NCI-H1105 (cell line): ENCODE results near the gene PMS1.
"Not testable (repeated sequence)": the region's sequence is repeated elsewhere in the genome, so short reads cannot be mapped to it uniquely, and the experiment has no call there.

Experiments used
- DNase-seq: peaks from one replicate; lab custom pipeline; 2025; lab: John Stamatoyannopoulos, UW

The PMS1 gene

DNA sequence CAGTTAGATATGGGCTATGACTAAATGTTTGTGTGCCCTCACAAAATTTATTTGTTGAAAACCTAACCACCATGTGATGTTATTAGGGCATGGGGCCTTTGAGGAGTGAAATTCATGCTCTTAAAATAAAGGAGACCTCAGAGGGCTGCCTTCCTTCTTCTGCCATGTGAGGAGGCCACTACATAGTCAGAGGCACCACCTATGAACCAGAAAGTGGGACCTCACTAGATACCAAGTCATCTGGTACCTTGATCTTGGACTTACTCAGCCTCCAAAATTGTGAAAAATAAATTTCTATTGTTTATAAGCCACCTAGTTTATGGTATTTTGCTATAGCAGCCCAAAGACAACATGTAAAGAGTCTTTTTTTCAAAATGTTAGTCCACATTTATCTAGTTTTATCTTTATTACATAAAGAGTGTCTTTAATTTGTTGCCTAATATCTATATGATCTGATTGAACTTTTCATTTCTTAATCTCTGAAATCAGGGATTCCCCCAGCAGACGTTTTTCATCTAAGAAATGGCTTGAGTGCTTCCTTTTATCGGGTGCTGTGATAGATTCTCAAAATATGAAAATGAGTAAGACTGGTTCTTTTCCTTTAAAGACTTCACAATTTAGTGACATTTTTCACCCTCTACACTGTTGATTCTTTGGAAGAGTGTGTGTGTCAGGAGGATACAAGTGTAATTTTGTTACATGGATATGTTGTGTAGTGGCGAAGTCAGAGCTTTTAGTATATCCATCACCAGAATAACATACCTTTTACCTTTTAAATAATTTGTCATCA, 34.2 kb downstream of the PMS1 start:
- no peak for DNase-seq

DNA sequence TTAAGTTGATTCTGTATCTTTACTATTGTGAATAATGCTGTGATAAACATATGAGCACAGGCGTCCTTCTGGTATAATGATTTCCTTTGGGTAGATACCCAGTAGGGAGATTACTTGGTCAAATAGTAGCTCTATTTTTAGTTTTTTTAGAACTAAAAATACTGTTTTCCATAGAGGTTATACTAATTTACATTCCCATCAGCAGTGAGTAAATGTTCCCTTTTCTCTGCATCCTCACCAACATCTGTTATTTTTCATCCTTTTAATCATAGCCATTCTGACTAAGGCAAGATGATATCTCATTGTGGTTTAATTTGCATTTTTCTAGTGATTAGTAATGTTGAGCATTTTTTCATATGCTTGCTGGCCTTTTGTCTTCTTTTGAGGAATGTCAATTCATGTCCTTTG, 35.1 kb downstream of the PMS1 start:
- DNase-seq: no peak

DNA sequence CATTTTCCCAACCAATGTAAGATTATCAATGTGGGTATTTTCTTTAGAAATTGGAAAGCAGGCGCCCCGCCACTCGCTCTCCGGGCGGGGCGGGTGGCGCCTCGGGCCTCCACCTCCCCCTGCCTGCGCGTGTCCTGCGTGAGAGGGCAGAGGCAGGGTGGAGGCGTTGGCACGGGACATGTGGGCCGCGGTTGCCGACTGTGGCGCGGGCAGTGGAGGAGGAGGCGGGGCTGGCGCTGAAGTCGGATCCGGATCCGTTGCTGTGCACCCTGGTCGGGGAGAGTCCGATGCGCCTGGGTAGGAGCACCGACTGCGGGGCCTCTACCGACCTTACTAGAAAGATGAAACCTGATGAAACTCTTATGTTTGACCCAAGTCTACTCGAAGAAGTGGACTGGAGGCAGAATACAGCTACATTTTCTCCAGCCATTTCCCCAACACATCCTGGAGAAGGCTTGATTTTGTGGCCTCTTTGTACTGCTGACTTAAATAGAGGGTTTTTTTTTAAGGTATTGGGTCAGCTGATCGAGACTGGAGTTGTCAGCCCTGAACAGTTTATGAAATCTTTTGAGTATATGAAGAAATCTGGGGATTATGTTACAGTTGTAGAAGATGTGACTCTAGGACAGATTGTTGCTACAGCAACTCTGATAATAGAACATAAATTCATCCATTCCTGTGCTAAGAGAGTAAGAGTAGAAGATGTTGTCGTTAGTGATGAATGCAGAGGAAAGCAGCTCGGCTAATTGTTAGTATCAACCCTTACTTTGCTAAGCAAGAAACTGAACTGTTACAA, 37.9 kb downstream of the PMS1 start:
- no peak for DNase-seq

DNA sequence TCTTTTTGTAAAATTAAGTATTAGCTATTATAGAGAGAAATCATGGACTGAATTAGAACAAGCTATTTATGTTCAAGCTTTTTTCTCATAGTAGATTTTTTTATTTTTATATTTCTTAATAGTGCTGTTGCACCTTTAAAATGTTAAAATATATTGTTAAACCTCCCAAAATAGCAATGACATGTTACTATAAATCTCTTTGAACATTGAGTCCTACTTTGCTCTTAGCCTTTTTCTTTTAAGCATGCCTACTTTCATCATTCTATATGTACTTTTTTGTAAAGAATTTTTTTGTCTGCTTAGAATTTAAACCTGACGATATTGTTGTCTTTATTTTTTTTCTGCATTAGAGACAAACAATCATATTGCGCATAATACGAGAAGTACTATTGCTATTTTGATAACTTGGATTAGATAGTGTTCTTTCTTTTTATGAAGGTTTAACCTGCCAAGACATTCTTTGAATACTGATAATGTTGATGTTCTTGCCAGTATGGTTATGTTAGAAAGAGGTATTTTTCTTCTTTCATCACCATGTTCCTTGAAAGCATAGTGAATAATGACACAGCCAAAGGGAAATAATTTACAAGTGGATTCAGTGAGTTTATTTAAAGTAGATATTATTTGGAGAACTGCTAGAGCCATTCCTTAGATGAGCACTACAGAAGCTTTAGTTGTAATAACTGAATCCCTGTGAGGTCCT, 40.6 kb downstream of the PMS1 start:
- DNase-seq: no peak

DNA sequence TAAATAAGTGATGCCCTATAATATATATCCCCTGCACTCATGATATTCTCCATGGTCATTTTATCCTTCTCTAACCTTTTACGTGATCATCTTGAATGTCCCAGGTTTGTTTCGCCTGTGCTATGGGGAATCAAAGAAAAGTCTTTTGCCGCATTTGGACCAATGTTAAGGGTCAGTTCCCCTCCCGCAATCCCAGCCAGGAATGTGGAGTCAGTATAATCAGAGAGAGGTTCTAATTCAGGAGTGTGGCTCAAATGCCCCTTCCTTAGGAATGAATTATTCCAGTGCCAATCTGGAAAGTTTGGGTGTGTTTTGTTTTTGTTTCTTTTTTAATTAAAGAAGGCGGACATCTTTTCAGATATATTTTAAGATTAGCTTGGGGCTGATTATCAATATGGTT, 41.8 kb downstream of the PMS1 start:
- no peak for DNase-seq

DNA sequence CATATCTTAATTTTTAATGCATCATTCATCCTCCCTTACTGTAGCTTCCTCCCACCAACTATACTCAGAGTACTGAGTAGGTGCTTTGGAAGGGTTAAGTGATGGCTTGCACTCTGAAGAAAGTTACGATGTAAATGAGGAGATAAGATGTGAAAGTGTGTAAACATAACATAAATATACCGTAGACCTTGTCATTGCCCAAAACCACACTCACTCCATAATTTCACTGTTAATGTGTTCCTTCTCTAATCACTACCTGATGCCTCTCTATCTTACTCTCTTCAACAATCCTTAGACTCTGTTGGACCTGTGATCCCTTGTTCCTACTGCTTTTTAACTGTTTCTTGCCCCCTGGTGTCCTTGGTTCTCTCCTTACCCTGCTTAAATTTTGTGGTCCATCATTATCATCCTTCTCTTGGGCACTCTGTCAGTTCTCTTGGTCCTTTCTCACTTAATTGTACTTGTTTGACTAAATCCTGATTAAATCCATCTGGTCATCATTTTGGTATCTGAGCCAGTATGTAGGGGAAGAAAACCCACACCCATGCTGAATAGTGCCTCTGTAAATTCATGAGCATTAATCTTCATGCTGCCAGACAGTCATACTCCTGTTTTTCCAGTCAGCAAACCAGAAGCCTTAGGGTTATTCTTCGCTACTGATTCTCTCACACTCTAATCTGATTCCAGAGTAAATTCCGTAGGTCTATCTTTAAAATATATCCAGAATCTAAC, 45.0 kb downstream of the PMS1 start:
- DNase-seq: no peak

DNA sequence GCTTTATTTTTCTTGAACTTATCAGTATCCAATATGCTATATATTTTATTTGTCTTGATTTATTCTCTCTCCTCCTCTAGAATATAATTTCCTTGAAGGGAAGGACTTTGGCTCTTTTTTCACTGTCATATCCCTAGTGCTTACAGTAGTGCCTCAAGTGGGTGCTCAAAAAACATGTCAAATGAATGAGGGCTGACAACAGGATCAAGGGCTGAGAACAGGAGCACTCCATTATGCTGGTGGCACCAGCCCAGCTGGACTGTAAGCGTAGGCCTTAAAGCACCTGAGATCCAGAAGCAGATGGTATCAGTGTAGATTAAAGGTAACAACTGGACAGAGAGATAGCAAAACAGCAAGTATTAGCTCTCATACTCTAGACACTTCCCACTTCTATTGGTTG, 46.3 kb downstream of the PMS1 start:
- no peak for DNase-seq

DNA sequence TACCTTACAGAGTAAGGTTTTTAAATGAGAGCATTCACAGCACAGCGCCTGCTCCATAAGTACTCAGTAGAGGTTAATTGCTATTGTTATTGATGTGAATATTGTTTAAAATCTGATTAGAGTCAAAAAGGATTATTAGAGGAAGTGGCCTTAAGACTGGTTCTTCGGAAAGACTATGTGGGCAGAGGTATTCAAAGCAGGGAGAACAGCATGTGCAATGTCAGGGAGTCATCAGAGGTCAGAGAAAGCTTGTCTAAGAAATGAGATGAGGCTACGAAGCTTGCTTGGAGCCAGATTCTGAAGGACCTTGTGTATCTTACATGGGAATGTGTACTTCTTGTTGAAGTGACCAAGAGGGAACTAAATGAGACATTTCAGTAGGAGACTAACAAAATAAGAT, 49.8 kb downstream of the PMS1 start:
- no peak for DNase-seq

DNA sequence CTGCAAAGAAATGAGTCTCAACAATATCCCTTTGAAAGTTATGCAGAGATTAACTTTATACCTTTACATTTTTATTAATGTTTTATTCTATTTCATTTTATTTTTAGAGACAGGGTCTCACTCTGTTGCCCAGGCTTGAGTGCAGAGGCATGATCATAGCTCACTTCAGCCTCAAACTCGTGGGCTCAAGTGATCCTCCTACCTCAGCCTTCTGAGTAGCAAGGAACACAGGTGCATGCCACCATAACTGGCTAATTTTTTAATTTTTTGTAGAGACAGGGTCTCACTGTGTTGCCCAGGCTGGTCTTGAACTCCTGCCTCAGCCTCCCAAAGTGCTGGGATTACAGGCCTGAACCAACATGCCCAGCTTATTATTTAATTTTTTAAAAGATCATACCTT, 50.4 kb downstream of the PMS1 start:
- not testable (repeated sequence) for DNase-seq

DNA sequence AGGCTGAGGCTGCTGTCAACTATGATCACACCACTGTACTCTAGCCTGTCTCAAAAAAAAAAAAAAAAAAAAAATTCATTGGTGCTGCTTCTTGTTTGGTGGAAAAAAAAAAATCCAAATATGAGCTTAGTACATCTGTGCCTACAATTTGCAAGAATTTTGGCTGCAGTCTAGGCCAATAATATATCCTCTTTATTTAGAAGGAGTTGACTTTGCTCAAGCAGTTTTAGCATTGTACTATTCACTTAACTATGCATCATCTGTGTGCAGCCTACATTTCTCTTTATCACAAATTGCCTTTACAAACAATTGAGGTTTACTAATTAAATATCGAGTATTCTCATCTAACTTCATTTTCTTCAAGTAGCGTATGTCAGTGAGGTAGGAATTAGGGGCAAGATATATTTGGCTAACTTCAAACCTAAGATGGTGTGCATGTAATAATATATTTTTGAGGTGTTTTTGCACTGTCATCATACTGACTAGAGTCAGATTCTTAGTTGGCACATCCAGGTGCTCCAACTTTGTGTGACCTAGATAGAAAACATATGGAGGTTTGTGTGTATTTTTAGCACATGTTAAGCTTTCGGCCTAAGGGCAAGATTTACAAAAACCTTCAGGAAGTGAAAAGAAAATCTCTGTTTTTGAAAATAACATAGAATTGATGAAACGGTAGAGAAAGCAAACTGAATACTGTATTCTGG, 51.8 kb downstream of the PMS1 start:
- no peak for DNase-seq

DNA sequence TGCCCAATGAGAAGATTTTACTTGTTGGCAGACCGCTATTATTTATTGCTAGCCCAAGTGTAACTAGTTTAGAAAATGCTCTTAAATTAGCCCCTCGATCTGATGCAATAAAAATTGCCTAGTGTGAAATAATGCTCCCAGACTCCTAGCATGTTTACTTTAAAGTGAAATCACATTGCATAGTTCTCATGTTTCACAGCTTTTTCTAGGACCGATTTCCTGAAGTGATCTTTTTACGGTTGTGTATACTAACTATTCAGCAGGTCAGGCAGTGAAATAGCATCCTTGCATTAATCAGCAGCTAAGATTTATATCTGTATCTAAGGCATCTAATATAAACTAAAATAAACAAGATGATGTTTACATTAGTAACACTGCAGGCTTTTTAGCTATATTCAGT, 52.4 kb downstream of the PMS1 start:
- no peak for DNase-seq

DNA sequence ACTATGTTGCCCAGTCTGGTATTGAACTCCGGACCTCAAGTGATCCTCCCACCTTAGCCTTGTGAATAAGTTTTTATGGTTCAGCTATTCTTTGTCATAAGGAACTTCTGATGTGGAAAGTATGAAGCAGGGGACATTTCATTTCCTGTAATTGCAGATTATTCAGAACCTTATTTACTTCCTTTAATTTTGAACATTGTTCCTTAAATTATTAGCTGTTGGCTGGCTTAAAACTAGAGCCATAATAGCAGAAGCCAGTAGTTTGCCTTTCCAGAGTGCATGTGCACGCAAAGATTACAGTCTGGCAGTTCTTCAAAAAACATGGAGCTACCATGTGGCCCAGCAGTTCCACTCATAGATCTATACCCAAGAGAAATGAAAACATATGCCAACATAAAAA, 53.1 kb downstream of the PMS1 start:
- DNase-seq: no peak

DNA sequence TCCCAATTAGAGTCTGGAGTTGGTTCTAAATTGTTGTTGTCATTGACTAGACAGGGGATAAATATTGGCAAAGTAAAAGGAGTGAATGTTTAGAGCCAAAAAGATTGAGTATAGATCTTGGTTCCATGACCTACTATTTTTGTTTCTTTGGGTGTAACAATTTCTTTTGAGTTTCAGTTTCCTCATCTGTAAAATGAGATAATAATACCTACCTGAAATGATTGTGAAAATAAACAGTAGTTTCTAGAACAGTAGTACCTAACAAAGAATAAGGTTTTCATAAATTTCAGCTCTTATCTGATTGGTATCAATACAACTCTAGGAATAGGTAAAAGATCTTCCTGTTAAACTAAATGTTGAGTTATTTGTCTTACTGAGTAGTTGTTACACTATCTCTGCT, 56.8 kb downstream of the PMS1 start:
- DNase-seq: no peak

DNA sequence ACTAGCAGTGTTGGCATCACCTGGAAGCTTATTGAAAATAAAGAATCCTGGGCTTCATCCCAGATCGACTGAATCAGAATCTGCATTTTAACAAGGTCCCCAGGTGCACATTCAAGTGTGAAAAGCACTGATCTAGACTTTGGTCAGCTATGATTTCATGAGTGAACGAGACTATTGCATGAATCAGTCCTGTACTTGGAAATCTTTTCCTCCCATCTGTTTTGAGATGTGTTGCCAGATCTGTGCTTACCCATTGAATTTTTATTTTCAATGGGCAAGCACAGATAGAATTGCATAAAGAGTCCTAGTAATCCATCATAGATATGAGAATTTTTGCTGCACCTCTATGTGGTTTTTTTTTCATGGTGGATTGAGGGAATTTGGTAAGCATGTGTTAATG, 64.0 kb downstream of the PMS1 start:
- no peak for DNase-seq

DNA sequence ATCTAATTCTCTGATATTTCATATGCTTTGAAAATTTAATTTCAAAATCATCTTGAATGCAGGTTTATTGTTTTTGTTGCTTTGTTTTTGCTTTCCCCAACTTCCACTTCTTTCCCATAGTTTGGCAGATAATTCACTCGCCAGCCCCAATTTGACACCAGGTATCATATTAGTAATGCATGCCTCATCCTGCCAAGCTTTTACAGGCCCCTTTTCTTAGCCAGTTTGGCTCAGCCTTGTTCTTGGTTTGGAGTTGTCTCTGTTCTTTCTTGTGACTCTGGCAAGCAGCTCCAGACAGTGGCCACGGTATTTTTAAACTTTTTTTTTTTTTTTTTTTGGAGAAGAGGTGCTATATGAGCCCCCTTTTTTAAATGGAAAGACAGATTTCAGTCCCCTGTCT, 65.3 kb downstream of the PMS1 start:
- DNase-seq: no peak

DNA sequence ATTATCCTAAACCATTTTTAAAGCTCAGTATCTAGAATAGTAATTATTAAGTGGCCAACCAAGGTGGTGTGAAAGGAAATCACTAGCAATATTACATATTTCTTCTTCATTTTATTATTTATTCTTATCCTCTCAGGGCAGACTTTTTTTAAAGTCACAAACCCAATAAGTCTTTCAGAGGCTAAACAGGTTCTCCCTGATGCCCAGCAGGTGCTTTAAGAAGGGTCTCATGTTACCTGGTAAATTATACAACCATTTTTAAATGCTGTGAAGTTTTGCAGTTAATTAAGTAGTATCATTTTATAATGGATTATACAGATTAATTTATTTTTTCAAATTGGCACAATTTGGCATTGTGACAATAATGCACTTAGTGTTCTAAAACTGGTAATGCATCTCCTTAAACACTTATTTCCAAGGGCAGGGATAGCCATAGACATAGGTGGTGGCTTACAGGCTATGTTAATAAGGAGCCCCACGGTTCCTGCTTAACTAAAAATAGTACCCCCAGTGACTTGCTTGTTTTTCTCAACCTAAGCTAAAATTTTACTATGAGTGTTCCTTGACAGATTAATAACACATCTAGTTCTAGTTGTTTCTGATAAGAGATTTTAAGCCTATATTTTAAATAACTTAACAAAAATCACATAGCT, 67.0 kb downstream of the PMS1 start:
- DNase-seq: peak; percentile 86

DNA sequence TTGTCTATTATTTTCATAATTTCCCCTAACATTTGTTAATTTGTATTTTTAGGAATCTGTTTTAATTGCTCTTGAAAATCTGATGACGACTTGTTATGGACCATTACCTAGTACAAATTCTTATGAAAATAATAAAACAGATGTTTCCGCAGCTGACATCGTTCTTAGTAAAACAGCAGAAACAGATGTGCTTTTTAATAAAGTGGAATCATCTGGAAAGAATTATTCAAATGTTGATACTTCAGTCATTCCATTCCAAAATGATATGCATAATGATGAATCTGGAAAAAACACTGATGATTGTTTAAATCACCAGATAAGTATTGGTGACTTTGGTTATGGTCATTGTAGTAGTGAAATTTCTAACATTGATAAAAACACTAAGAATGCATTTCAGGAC, 69.9 kb downstream of the PMS1 start:
- no peak for DNase-seq

DNA sequence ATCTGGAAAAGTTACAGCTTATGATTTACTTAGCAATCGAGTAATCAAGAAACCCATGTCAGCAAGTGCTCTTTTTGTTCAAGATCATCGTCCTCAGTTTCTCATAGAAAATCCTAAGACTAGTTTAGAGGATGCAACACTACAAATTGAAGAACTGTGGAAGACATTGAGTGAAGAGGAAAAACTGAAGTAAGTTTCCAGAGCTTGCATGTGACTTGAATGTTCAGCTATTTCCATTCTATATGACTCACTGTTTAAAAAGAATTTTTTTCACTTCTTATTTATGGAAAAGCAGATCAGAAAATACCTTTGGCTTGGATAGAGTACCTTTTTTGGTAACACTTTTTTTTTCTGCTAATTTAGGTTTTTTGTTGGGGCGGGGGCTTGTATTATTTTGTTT, 70.7 kb downstream of the PMS1 start:
- DNase-seq: no peak

DNA sequence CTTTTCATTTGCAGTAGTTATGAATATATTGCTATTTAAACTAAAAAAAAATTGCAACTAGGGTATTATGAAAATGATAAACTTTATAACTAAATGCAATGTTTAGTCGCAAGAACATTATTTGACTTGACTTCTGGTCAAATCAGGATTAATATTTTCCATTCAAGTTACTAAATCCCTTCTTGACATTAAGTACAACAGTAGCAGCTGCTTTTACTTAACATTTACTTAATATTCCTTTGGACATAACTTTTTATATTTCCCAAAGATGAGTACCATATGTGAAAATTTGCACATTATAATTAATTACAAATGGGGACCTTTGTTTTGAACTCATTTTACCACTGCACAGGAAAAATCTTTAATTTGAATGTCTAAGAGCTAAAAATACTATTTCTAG, 74.0 kb downstream of the PMS1 start:
- no peak for DNase-seq

DNA sequence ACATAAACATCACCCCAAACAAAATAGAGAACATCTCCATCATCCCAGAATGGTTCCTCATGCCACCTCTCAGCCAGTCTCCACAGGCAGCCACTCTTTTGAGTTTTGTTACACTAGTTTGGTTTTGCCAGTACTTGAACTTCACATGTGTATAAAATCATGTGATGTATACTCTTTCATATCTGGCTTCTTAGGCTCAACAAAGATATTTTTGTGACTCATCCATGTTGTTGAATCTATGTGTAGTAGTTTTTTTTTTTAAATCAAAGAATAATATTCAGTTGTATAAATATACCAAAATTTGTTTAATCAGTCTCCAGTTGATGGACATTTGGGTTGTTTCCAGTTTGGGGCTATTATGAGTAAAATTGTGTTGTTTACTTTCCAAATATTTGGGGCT, 75.9 kb downstream of the PMS1 start:
- DNase-seq: no peak

DNA sequence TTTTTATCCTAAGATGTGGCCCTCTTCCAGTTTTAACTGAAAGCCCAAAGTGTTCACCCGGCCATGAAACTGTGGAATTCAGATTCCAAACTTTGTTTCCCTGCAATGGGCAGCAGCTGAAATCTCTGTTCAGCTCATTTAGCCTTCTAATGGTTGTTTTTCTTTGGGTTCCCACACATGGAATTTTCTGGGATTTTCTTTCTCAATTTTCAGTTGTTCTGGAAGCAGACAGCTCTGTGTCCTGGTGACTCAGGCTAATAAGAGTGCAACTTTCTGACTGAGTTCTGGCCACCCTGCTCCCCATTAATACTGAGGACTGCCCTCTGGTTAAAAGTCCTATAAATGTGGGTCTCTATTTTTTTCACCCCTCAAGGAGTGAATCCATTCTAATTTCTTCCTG, 78.5 kb downstream of the PMS1 start:
- no peak for DNase-seq
